ENCODE measurements around the gene ARL8A.
"Not testable (repeated sequence)": the region's sequence is repeated elsewhere in the genome, so short reads cannot be mapped to it uniquely, and the experiment has no call there.

DNA sequence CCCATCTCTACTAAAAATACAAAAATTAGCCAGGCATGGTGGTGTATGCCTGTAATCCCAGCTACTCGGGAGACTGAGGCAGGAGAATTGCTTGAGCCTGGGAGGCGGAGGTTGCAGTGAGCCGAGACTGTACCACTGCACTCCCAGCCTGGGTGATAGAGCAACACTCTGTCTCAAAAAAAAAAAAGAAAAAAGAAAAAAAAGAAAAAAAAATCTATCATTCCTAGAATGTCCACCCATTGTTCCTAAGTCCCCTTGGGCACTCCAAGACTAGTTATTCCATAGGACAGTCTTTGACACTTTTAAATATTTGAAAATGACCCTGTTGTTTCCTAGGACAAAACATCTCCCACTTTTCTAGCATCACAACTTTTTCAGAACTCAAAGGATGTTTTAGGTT is 3.1 kb downstream of the ARL8A start:
- not testable (repeated sequence) for TF ChIP-seq POLR2A (IDR thresholded peaks at IDR 0.05; ENCODE audit: low read depth)
- TF ChIP-seq, protein P1, sequence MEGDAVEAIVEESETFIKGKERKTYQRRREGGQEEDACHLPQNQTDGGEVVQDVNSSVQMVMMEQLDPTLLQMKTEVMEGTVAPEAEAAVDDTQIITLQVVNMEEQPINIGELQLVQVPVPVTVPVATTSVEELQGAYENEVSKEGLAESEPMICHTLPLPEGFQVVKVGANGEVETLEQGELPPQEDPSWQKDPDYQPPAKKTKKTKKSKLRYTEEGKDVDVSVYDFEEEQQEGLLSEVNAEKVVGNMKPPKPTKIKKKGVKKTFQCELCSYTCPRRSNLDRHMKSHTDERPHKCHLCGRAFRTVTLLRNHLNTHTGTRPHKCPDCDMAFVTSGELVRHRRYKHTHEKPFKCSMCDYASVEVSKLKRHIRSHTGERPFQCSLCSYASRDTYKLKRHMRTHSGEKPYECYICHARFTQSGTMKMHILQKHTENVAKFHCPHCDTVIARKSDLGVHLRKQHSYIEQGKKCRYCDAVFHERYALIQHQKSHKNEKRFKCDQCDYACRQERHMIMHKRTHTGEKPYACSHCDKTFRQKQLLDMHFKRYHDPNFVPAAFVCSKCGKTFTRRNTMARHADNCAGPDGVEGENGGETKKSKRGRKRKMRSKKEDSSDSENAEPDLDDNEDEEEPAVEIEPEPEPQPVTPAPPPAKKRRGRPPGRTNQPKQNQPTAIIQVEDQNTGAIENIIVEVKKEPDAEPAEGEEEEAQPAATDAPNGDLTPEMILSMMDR (IDR thresholded peaks at IDR 0.05), result not testable (repeated sequence)
